GM23338 (cell line): ENCODE measurements around the gene ABCG8. TPM values are rescaled to one million over a fixed set of nuclear protein-coding genes. Genes with fewer than 3 reads are reported as not detected.

ENCODE experiments used
- ATAC-seq: fragments of 200-7000 bp; cut with Tn5 transposase; 3 replicates; pipeline ENCODE4 v1.9.1; 2020
- DNase-seq: peaks from one replicate; pipeline ENCODE4 v3.0.0-alpha.2; 2015; ENCODE audit warnings: low spot score
- H2AFZ ChIP-seq: fragments of 200-600 bp; sonication (generic); 2 replicates; pipeline ENCODE4 v1.8.0; 2016; ENCODE audit warnings: antibody characterized with exemption, mild to moderate bottlenecking, moderate library complexity
- H3F3A ChIP-seq: fragments of 200-600 bp; sonication (generic); replicated peaks from 2 replicates; pipeline ENCODE4 v1.8.0; 2017; ENCODE audit warnings: antibody characterized with exemption, mixed run types, low read depth
- H3K27ac ChIP-seq: fragments of 200-600 bp; sonication (generic); 2 replicates; pipeline ENCODE4 v1.6.1; 2016; ENCODE audit warnings: low read depth
- H3K27me3 ChIP-seq: fragments of 200-600 bp; sonication (generic); 2 replicates; pipeline ENCODE4 v1.8.0; 2016; ENCODE audit warnings: mild to moderate bottlenecking, mixed run types, moderate library complexity; ENCODE audit not compliant: insufficient read depth
- H3K36me3 ChIP-seq: fragments of 200-600 bp; sonication (generic); 2 replicates; pipeline ENCODE4 v1.8.0; 2016; ENCODE audit warnings: mild to moderate bottlenecking; ENCODE audit not compliant: insufficient read depth
- H3K4me1 ChIP-seq: fragments of 200-600 bp; sonication (generic); 2 replicates; pipeline ENCODE4 v1.8.0; 2016; ENCODE audit warnings: mild to moderate bottlenecking, moderate library complexity; ENCODE audit not compliant: insufficient read depth
- H3K4me2 ChIP-seq: fragments of 200-600 bp; sonication (generic); 2 replicates; pipeline ENCODE4 v1.7.1; 2017; ENCODE audit warnings: mixed run types
- H3K4me3 ChIP-seq: fragments of 200-600 bp; sonication (generic); 2 replicates; pipeline ENCODE4 v1.6.1; 2016; ENCODE audit warnings: mixed run types
- H3K79me2 ChIP-seq: fragments of 200-600 bp; sonication (generic); replicated peaks from 2 replicates; pipeline ENCODE4 v1.8.0; 2017; ENCODE audit warnings: mild to moderate bottlenecking; ENCODE audit not compliant: insufficient read depth
- H3K9me2 ChIP-seq: fragments of 200-600 bp; sonication (generic); 2 replicates; pipeline ENCODE4 v1.8.0; 2017; ENCODE audit not compliant: insufficient read depth
- H4K20me1 ChIP-seq: fragments of 200-600 bp; sonication (generic); replicated peaks from 2 replicates; pipeline ENCODE4 v1.8.0; 2017; ENCODE audit warnings: mild to moderate bottlenecking; ENCODE audit not compliant: insufficient read depth
- H3K27ac Mint-ChIP-seq: 2 replicates; pipeline ENCODE4 v1.8.0; 2020; ENCODE audit warnings: inconsistent platforms, mild to moderate bottlenecking, moderate library complexity, mixed read lengths
- H3K27me3 Mint-ChIP-seq: 3 replicates; pipeline ENCODE4 v1.8.0; 2022; ENCODE audit warnings: low read depth, mild to moderate bottlenecking, moderate library complexity, mixed read lengths, inconsistent platforms; ENCODE audit not compliant: insufficient read depth, poor library complexity
- H3K36me3 Mint-ChIP-seq: 3 replicates; pipeline ENCODE4 v1.8.0; 2021; ENCODE audit warnings: low read depth, mild to moderate bottlenecking, inconsistent platforms, moderate library complexity, mixed read lengths
- H3K4me1 Mint-ChIP-seq: 3 replicates; pipeline ENCODE4 v1.8.0; 2020; ENCODE audit warnings: mild to moderate bottlenecking, inconsistent platforms, mixed read lengths
- H3K4me3 Mint-ChIP-seq: 3 replicates; pipeline ENCODE4 v1.8.0; 2021; ENCODE audit warnings: moderate library complexity, mild to moderate bottlenecking, inconsistent platforms, mixed read lengths
- H3K9me3 Mint-ChIP-seq: 3 replicates; pipeline ENCODE4 v1.8.0; 2020; ENCODE audit warnings: moderate library complexity, mild to moderate bottlenecking, inconsistent platforms, mixed read lengths
- CREB1 ChIP-seq: fragments of 250-450 bp; sonication (Bioruptor Pico); IDR thresholded peaks from 2 replicates; pipeline ENCODE4 v1.5.0; 2020; ENCODE audit warnings: low read depth, mild to moderate bottlenecking, moderate library complexity
- CTCF ChIP-seq, 2 experiments: fragments of 200-600 bp in 1 of 2; sonication (generic) in 1 of 2; conservative IDR thresholded peaks; 2 replicates each; pipeline versions ENCODE4 v1.5.1 to v1.6.1; 2016 to 2017; ENCODE audit warnings: antibody characterized with exemption in 2 of 2, low read depth in 2 of 2, mild to moderate bottlenecking in 2 of 2, moderate library complexity in 1 of 2
- ETS1 ChIP-seq: IDR thresholded peaks from 2 replicates; pipeline ENCODE4 v1.6.1; 2016; ENCODE audit warnings: antibody characterized with exemption
- EZH2 ChIP-seq: fragments of 200-600 bp; sonication (generic); IDR thresholded peaks from one replicate; pipeline ENCODE4 v1.8.0; 2017; ENCODE audit warnings: antibody characterized with exemption, mild to moderate bottlenecking, low read depth; ENCODE audit not compliant: unreplicated experiment
- EZH2phosphoT487 ChIP-seq: fragments of 200-600 bp; sonication (generic); IDR thresholded peaks from one replicate; pipeline ENCODE4 v1.8.1; 2018; ENCODE audit warnings: antibody characterized with exemption; ENCODE audit not compliant: unreplicated experiment
- JUNB ChIP-seq: IDR thresholded peaks from one replicate; pipeline ENCODE4 v1.6.1; 2016; ENCODE audit warnings: antibody characterized with exemption; ENCODE audit not compliant: unreplicated experiment
- NANOG ChIP-seq: IDR thresholded peaks from 2 replicates; pipeline ENCODE4 v1.6.1; 2016; ENCODE audit warnings: antibody characterized with exemption, borderline replicate concordance
- POLR2AphosphoS5 ChIP-seq: IDR thresholded peaks from 2 replicates; pipeline ENCODE4 v1.6.1; 2016; ENCODE audit warnings: antibody characterized with exemption, low read depth
- REST ChIP-seq: IDR thresholded peaks from one replicate; pipeline ENCODE4 v1.6.1; 2018; ENCODE audit warnings: antibody characterized with exemption; ENCODE audit not compliant: unreplicated experiment
- STAT1 ChIP-seq: IDR thresholded peaks from one replicate; pipeline ENCODE4 v1.6.1; 2016; ENCODE audit warnings: antibody characterized with exemption; ENCODE audit not compliant: unreplicated experiment
- ZNF114 ChIP-seq: fragments of 250-450 bp; sonication (Bioruptor Pico); IDR thresholded peaks from 2 replicates; pipeline ENCODE4 v1.5.0; 2020; ENCODE audit warnings: mild to moderate bottlenecking, moderate library complexity
- ZNF331 ChIP-seq: fragments of 250-450 bp; sonication (Bioruptor Pico); IDR thresholded peaks from 2 replicates; pipeline ENCODE4 v1.5.0; 2020; ENCODE audit warnings: low read depth, mild to moderate bottlenecking, moderate library complexity
- ZNF462 ChIP-seq: fragments of 250-450 bp; sonication (Bioruptor Pico); IDR thresholded peaks from 2 replicates; pipeline ENCODE4 v1.5.0; 2020; ENCODE audit warnings: mild to moderate bottlenecking, moderate library complexity
- polyA plus RNA-seq: library from polyadenylated mRNA; unstranded; fragments of >200 nt; fragmentation: Nextera tagmentation; extraction: Ambion mirVana; gene quantifications from 2 replicates; pipeline ENCODE4 v1.2.1, GENCODE V29; 2016
- total RNA-seq: library from RNA; depleted of rRNA; stranded (reverse); fragments of >200 nt; shearing (Covaris generic); gene quantifications from 2 replicates; pipeline ENCODE4 v1.2.3, GENCODE V29; 2014

The ABCG8 gene
- total and polyA plus RNA-seq, 2 experiments from 2014 or later: 0.19 to 0.35 TPM

- no peak for TF ChIP-seq EZH2phosphoT487
These were observed 26.8 kb upstream of the ABCG8 start (continued) for GRCh38 chr2:43812006-43812405.

- Histone ChIP-seq H3K9me2 (no peaks in the 10 kb centered on the region), H3K4me1 (no peaks in the 10 kb centered on the region), H4K20me1 (no peaks in the 10 kb centered on the region), H3K79me2 (no peaks in the 10 kb centered on the region), H2AFZ (no peak overlapping the region), H3K27me3 (no peaks in the 10 kb centered on the region), H3K4me3 (no peak overlapping the region), H3K27ac (no peak overlapping the region), H3K4me2 (no peak overlapping the region), H3F3A (no peaks in the 10 kb centered on the region), H3K36me3 (no peaks in the 10 kb centered on the region)
- peaks cover 2% of the 10 kb centered on the region for H3K27me3 Mint-ChIP-seq
- H3K36me3 Mint-ChIP-seq: no peaks in the 10 kb centered on the region
- H3K9me3 Mint-ChIP-seq: no peaks in the 10 kb centered on the region
- H3K27ac Mint-ChIP-seq: no peak overlapping the region
- TF ChIP-seq CREB1 (CRISPR knock-in tag) (no peak), STAT1 (no peak), NANOG (no peak), ZNF462 (CRISPR knock-in tag) (no peak), ZNF114 (CRISPR knock-in tag) (no peak), EZH2phosphoT487 (no peak), REST (no peak), JUNB (no peak), POLR2AphosphoS5 (no peak), ETS1 (no peak), ZNF331 (no peak), EZH2 (no peak), CTCF (conservative IDR thresholded peaks at IDR 0.05; ENCODE audit: low read depth in 2 of 2) (no peak)
- H3K4me3 Mint-ChIP-seq: no peak overlapping the region
- H3K4me1 Mint-ChIP-seq: no peaks in the 10 kb centered on the region
- no peak for ATAC-seq
- no peak for DNase-seq
These were observed 25.8 kb upstream of the ABCG8 start for GRCh38 chr2:43812947-43813346.
